Ovary (tissue), 3 donors: Measurements from ENCODE around the gene VIM.
A peak's percentile ranks its signal among the peaks of the same experiment; 100 is the strongest.

Experiments
- EP300 ChIP-seq: sonication (generic); formaldehyde crosslinking; IDR thresholded peaks from one replicate; pipeline ENCODE4 v1.6.1; 2017; ENCODE audit warnings: antibody characterized with exemption
- POLR2A ChIP-seq: fragments of 450-650 bp; IDR thresholded peaks from one replicate; pipeline ENCODE4 v1.6.1; 2017; ENCODE audit warnings: antibody characterized with exemption, mild to moderate bottlenecking, moderate library complexity
- TF ChIP-seq, protein P1 (sequence below), 3 donors: fragments of 450-650 bp in 2 of 3; fragments of 200-600 bp in 1 of 3; IDR thresholded peaks; one replicate each; pipeline versions ENCODE4 v1.5.1 to v1.8.0; 2016 to 2022; ENCODE audit warnings: antibody characterized with exemption in 3 of 3, mild to moderate bottlenecking in 1 of 3
- donor health status: DM: no; HTN: no; CAD: no.

- TF ChIP-seq, protein P1, sequence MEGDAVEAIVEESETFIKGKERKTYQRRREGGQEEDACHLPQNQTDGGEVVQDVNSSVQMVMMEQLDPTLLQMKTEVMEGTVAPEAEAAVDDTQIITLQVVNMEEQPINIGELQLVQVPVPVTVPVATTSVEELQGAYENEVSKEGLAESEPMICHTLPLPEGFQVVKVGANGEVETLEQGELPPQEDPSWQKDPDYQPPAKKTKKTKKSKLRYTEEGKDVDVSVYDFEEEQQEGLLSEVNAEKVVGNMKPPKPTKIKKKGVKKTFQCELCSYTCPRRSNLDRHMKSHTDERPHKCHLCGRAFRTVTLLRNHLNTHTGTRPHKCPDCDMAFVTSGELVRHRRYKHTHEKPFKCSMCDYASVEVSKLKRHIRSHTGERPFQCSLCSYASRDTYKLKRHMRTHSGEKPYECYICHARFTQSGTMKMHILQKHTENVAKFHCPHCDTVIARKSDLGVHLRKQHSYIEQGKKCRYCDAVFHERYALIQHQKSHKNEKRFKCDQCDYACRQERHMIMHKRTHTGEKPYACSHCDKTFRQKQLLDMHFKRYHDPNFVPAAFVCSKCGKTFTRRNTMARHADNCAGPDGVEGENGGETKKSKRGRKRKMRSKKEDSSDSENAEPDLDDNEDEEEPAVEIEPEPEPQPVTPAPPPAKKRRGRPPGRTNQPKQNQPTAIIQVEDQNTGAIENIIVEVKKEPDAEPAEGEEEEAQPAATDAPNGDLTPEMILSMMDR (IDR thresholded peaks at IDR 0.05) = no peak
- TF ChIP-seq EP300 = peak; percentile 40
- TF ChIP-seq POLR2A = peak; percentile 48
Measured at GRCh38 chr10:17228091-17229015, at the start of gene VIM.
